ENCODE measurements around the gene FBXL19. TPM values are rescaled to one million over a fixed set of nuclear protein-coding genes. Genes with fewer than 3 reads are reported as not detected.

FBXL19 gene
- total RNA-seq, 1 donor from 2014 or later = 76.8 TPM

GRCh38 chr16:30893417-30893743, 30.0 kb upstream of the FBXL19 start:
- H3K36me3 Mint-ChIP-seq (ENCODE audit: unreplicated experiment) = no peaks in the 10 kb centered on the region
- peaks cover 11% of the 10 kb centered on the region for H3K27me3 Mint-ChIP-seq (ENCODE audit: unreplicated experiment)
- peaks cover 22% of the 10 kb centered on the region for H3K9me3 Mint-ChIP-seq (ENCODE audit: unreplicated experiment)
- peak; percentile 42 for DNase-seq
- peaks cover 19% of the 10 kb centered on the region for H3K4me1 Mint-ChIP-seq (ENCODE audit: low read depth, unreplicated experiment)
- peak overlapping the region; percentile 87 for H3K4me3 Mint-ChIP-seq (ENCODE audit: unreplicated experiment)
- H3K27ac Mint-ChIP-seq (ENCODE audit: unreplicated experiment) = no peak overlapping the region
- no peak for TF ChIP-seq CTCF (IDR thresholded peaks at IDR 0.05; ENCODE audit: partially characterized antibody, unreplicated experiment)

GRCh38 chr16:30893744-30894539, 29.4 kb upstream of the FBXL19 start, which contains the start of gene BCL7C:
BCL7C (minus strand) TSS chr16:30894077; CDS start chr16:30893944, 133 bp downstream.
- H3K27ac Mint-ChIP-seq (ENCODE audit: unreplicated experiment) = peak within 1 kb of the TSS; percentile 70
- no peaks in the 10 kb centered on the region for H3K36me3 Mint-ChIP-seq (ENCODE audit: unreplicated experiment)
- DNase-seq = peak; percentile 93
- peaks cover 11% of the 10 kb centered on the region for H3K27me3 Mint-ChIP-seq (ENCODE audit: unreplicated experiment)
- TF ChIP-seq CTCF (IDR thresholded peaks at IDR 0.05; ENCODE audit: partially characterized antibody, unreplicated experiment) = no peak
- peak within 1 kb of the TSS; percentile 87 for H3K4me3 Mint-ChIP-seq (ENCODE audit: unreplicated experiment)
- peaks cover 16% of the 10 kb centered on the region for H3K4me1 Mint-ChIP-seq (ENCODE audit: low read depth, unreplicated experiment)
- peaks cover 22% of the 10 kb centered on the region for H3K9me3 Mint-ChIP-seq (ENCODE audit: unreplicated experiment)

- peak overlapping the region; percentile 70 for H3K27ac Mint-ChIP-seq (ENCODE audit: unreplicated experiment)
- peaks cover 11% of the 10 kb centered on the region for H3K27me3 Mint-ChIP-seq (ENCODE audit: unreplicated experiment)
- no peak for TF ChIP-seq CTCF (IDR thresholded peaks at IDR 0.05; ENCODE audit: partially characterized antibody, unreplicated experiment)
- DNase-seq = no peak
- H3K4me1 Mint-ChIP-seq (ENCODE audit: low read depth, unreplicated experiment) = peaks cover 16% of the 10 kb centered on the region
- no peaks in the 10 kb centered on the region for H3K36me3 Mint-ChIP-seq (ENCODE audit: unreplicated experiment)
- peak overlapping the region; percentile 83 for H3K4me3 Mint-ChIP-seq (ENCODE audit: unreplicated experiment)
- peaks cover 22% of the 10 kb centered on the region for H3K9me3 Mint-ChIP-seq (ENCODE audit: unreplicated experiment)
Observed at GRCh38 chr16:30894540-30895368, 28.6 kb upstream of the FBXL19 start.

GRCh38 chr16:30895627-30896260, 27.6 kb upstream of the FBXL19 start:
- Mint-ChIP-seq H3K27ac (ENCODE audit: unreplicated experiment) (peak overlapping the region; percentile 86), H3K36me3 (ENCODE audit: unreplicated experiment) (no peaks in the 10 kb centered on the region), H3K27me3 (ENCODE audit: unreplicated experiment) (peaks cover 12% of the 10 kb centered on the region), H3K9me3 (ENCODE audit: unreplicated experiment) (peaks cover 22% of the 10 kb centered on the region), H3K4me3 (ENCODE audit: unreplicated experiment) (peak overlapping the region; percentile 75), H3K4me1 (ENCODE audit: low read depth, unreplicated experiment) (peaks cover 16% of the 10 kb centered on the region)
- no peak for TF ChIP-seq CTCF (IDR thresholded peaks at IDR 0.05; ENCODE audit: partially characterized antibody, unreplicated experiment)
- no peak for DNase-seq
